GM12873 (cell line): ENCODE measurements around the gene TMEM181.

Source experiments
- CTCF ChIP-seq: IDR thresholded peaks from 2 replicates; pipeline ENCODE4 v1.5.1; 2012; ENCODE audit warnings: low read depth, mild to moderate bottlenecking, moderate library complexity, low read length, control low read depth; ENCODE audit not compliant: insufficient read depth; ENCODE audit errors: missing control alignments

The TMEM181 gene

GRCh38 chr6:158529629-158530028 lies 30.3 kb upstream of the TMEM181 start:
- TF ChIP-seq CTCF: no peak

DNA sequence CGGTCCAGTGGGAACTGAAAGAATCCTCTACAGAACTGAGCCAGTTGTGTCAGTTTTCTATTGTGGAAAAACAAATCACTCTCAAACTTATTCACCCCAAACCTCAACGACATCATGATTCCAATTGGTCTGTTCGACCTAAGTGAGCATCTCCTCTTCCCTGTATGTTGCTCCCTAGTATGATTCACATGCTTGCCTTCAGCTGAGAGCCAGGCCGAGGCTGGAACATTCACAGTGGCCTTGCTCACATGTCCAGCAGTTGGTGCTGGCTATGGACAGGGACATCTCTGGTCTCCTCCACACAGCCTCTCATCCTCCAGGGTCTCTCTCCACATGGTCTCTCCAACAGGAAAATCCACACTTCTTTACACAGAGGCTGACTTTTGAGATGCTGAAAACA lies 28.3 kb upstream of the TMEM181 start:
- no peak for TF ChIP-seq CTCF

DNA sequence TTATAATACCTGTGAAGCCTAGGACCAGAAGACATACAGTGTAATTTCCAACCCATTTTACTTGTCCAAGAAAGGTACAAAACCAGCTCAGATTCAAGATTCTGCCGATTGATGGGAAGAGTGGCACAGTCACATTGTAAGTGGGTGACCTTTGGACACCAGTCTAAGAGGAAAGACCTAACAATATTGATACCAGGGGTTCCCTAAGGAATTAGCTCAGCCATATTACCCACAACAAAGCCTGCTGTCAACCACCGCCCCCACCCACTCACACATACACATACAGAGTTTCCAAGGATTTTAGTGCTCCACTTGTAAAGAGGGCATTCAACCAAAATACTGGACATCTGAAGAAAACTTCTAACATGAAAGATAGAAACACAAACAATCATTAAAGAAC lies 27.9 kb upstream of the TMEM181 start:
- TF ChIP-seq CTCF: no peak

DNA sequence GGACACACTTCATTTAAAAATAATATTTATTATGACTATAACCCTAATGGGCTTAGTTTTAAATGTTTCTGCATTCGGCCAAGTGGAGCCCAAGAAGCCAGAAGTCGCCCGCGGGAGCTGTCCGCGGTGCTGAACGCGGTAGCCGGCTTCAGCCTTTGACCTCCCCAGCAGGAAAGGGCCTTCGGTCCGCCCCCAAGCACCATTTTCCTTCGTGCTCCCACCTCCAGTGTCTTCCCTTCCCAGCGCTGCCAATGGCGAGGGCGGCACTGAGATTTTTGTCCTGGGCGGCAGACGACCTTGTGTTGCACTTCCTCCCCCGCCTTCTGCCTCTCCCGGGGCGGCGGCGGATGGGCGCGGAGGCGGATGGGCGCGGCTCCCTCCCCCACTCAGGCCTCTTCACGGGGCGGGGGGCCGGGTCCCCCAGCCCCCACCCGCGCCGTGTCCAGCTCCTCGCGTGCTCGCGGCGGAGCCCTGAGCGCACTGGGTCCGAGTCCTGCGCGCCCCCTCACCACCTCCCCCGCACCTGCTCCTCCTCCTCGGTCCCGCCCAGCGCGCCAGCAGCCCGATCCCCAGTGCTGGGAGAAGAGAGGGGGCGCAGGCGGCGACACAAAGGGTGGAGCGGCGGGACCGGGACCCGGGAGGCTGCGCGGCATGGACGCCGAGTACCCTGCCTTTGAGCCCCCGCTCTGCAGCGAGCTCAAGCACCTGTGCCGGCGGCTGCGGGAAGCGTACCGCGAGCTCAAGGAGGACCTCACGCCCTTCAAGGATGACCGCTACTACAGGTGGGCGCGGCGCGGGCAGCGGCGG lies 23.6 kb upstream of the TMEM181 start:
- no peak for TF ChIP-seq CTCF

- no peak for TF ChIP-seq CTCF
Measured at GRCh38 chr6:158536891-158537798, 22.7 kb upstream of the TMEM181 start.

GRCh38 chr6:158538741-158539140 lies 21.1 kb upstream of the TMEM181 start:
- no peak for TF ChIP-seq CTCF

DNA sequence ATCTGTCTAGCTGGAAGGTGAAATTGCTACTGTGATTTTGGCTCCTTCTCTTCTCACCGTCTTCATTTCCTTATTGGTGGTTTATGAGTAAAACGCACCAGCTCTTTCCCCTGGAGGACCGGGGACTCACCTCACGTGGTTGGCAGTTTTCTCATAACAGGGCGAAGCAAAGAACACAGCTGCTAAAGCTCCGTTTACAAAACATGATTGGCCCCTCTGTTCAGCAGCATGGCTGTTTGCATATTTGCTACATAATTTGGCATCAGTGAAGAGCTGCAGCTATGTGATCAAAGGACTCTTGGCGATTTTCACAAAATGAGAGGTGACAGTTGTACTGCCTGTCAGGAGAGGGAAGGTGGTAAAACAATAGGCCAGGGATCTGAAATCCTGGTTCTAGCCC lies 20.5 kb upstream of the TMEM181 start:
- no peak for TF ChIP-seq CTCF
